ENCODE measurements around the gene SPEG.

Gene SPEG

DNA sequence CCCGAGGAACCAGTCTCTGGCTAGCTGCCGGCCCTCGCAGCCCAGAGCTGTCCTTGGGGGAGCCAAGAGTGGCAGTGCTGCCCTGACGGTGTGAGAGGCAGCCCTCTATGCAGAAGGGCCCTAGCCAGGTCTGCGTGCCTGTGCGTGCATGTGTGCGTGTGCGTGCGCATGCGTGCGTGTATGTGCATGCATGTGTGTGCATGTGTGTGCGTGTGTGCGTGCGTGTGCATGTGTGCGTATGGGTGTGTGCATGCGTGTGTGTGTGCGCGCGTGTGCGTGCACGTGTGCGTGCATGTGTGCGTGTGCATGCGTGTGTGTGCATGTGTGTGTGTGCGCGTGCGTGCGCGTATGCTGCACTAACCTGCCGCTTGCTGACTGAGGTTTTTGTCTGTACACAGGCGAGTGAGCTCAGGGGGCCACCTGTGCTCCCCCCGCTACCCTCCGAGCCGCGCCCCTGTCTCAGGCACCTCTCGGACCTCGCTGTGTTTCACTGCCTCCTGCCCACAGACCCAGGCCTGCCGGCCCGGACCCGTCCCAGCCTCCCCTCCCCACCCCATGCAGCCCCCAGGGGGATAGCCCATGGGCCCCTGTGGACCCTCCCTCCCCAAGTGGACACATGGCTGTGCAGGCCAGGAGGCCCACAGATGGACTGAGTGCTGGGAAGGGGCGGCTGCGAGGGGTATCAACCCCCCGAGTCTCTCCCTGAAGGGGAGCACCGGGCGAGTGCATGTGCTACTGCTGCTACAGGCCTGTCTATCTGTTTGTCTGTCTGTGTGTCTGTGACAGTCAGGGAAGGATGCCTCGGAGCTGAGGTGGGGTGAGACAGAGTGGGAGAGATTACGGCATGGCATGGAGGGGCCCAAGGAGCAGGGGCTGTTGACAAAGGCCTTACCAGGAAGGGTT is 31.3 kb downstream of the SPEG start:
- DNase-seq: no peak

DNA sequence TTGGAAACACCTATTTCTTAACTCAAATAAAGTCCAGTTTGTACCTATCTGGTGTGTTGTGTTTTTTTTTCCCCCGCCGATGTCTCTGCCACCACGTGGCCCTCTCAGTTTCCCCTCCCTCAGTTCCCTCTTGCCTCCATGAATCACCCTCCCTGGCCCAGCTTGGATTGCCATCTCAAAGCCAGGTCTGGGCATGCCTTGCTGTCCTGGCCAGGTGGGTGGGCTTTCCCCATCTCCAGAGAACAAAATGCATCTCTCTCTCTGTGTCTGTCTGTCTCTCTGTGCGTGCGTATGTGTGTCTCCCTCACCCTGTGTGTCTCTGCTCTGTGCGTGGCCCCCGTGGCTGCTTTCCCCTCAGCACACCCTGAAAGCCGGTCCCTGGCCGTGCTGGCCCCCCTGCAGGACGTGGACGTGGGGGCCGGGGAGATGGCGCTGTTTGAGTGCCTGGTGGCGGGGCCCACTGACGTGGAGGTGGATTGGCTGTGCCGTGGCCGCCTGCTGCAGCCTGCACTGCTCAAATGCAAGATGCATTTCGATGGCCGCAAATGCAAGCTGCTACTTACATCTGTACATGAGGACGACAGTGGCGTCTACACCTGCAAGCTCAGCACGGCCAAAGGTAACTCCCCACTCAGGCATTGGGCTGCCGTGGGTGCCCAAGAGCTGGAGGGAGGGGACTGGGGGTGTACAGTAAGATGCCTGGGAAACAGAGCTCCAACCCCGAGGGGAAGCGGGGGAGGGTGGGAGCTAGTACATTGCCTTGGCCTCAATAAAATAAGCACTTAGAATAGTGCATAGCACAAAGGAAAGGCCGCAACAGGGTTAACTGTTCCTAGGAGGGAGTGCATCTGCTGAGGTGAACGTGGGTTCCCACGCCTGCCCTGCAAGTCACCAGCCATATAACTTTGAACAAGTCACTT is 32.4 kb downstream of the SPEG start:
- no peak for DNase-seq

DNA sequence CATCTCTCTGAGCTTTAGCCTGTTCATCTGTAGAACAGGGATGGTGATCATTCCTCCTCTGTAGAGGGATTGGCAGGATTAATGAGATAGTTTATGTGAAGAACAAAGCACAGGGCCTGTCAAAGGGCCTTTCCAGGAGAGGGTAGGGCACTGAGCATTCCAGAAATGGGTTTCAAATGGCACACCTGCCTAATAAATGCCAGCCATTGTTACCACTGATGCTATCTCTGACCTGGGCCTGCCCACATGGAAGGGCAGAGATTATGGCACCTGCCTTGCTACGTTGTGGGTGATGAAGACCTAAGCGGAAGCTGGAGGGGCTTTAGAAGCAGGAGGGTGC is 33.1 kb downstream of the SPEG start:
- no peak for DNase-seq

GRCh38 chr2:219468410-219469185 is 34.0 kb downstream of the SPEG start:
- DNase-seq: no peak

GRCh38 chr2:219469186-219469724 is 34.6 kb downstream of the SPEG start:
- DNase-seq: no peak

- no peak for DNase-seq
Observed at GRCh38 chr2:219470429-219470828, 35.8 kb downstream of the SPEG start.

DNA sequence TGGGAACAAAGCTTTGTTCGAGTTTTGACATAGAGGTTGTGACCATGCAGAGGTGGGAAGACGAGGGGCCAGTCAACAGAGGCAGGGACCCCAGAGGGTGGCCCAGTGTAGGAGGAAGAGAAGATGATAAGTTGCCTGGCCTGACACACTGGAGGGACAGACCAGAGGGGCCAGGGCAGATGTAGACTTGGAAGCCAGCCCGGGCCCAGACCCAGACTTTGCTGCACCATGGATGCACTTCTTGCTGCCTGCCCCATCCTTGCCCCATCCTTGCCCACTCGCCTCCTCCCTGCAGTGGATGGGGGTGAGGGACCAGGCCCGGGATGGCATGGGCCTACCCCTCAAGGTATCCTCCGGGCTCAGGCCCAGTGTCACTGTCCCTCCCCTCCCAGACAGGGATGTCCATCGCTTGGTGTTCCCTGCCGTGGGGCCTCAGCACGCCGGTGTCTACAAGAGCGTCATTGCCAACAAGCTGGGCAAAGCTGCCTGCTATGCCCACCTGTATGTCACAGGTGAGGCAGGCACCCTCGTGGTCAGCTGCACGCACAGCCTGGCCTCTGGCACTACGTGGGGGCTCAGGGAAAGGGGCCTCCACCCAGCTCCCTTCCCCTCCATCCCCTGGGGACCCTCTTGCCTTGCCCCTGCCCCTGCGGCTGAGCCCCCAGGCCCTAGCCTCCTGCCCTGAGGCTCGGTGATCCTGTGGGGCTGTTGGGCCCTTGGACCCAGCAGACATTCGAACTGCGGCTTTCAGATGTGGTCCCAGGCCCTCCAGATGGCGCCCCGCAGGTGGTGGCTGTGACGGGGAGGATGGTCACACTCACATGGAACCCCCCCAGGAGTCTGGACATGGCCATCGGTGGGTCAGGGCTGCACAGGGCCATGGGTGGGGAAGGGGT is 37.1 kb downstream of the SPEG start:
- no peak for DNase-seq

GRCh38 chr2:219472629-219473187 is 38.1 kb downstream of the SPEG start:
- DNase-seq: no peak

GRCh38 chr2:219473511-219473910 is 38.9 kb downstream of the SPEG start:
- no peak for DNase-seq

GRCh38 chr2:219474285-219475060 is 39.8 kb downstream of the SPEG start:
- no peak for DNase-seq

GRCh38 chr2:219475278-219475677 is 40.6 kb downstream of the SPEG start:
- peak in 2 of 3 experiments; percentile 8 to 20 for DNase-seq

DNA sequence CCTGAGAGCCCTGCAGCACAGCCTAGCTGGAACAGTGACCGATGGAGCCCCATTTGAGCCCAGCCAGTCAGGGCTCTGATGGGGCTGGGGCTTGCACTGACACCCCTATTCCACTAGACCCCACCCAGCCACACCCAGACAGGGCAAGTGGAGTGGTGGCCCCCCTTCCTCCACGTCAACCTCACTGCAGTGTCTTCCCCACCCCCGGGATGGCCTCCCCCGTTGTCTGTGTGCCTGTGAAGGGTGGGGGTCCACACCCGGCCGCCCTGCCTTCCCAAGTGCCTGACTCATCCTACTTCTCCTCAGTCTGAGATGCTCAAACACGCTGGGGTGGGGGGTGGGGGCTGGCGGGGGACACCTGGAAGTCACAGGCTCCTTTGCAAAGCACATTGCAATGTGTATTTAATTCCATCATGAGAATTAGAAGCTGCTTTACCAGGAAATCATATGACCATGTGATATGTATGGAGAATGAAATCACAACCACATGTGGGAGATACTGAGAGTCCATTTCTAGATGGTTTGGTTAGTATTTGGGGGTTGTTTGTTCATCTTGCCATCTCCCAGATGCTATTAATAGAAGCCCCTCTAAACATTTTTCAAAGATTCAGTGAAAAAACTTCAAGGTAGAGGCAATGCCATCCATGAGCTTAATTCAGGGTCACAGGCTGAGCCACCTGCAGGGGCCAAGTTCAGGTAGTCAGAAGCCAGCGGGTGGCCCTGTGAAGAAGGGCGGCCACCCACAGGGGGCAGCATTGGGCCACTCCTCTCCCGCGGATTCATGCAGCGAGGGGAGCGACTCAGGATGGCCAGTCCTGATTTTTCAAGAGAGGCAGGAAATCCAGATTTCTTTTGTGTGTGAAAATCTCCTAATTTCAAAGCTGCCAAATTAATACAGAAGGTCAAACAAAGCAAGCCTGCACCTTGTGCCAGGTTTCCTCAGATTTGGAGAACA is 41.3 kb downstream of the SPEG start:
- peak; percentile 6 to 30 (median 19) for DNase-seq

DNA sequence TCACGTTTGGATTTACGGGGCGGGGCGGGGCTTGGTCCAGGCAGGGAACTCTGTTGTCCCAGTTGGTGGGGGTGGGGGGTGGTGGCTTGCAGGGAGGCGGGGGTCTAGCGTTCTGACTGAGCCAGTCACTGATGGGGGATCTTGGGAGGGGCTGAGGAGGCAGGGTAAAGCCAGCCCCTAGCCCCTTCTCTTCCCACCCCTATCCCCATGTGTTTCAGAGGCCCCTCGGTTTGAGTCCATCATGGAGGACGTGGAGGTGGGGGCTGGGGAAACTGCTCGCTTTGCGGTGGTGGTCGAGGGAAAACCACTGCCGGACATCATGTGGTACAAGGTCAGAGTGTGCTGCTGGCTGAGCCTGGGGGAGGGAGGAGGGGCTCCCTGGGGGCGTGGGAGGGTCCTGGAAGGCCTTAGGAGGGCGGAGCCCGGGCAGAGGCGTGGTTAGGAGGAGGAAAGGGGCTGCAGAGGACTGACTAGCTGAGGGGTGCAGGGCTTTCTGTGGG is 42.1 kb downstream of the SPEG start:
- no peak for DNase-seq

GRCh38 chr2:219477179-219477578 is 42.5 kb downstream of the SPEG start:
- no peak for DNase-seq

DNA sequence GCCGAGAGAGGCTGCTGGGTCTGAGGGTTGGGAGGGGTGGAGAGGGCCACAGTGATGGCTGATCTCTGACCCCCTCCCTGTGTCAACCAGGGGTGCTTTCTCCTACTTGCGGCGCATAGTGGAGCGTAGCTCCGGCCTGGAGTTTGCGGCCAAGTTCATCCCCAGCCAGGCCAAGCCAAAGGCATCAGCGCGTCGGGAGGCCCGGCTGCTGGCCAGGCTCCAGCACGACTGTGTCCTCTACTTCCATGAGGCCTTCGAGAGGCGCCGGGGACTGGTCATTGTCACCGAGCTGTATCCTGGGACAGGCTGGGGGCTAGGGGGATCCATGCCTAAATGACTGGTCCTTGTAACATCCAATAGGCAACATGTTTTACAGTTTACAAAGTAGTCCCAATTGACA is 43.2 kb downstream of the SPEG start:
- no peak for DNase-seq

- no peak for DNase-seq
Observed at GRCh38 chr2:219478916-219479315, 44.3 kb downstream of the SPEG start.

DNA sequence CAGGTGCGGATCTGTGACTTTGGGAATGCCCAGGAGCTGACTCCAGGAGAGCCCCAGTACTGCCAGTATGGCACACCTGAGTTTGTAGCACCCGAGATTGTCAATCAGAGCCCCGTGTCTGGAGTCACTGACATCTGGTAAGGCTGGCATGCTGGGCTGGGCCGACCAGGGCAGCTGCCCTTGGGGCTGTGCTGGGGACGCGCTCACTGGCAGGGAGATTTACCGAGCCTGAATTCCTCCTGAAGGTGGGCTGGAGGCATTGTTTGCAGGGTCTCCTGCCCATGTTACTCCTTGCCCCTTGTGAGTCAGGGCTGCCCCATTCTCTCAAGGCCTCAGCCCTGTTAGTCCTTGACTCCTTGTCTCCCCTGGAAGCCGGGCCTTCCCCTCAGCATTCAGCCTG is 45.4 kb downstream of the SPEG start:
- no peak for DNase-seq

- DNase-seq: no peak
Observed at GRCh38 chr2:219482674-219483405, 48.2 kb downstream of the SPEG start.
